ENCODE measurements around the gene BCAS3.

BCAS3 gene

DNA sequence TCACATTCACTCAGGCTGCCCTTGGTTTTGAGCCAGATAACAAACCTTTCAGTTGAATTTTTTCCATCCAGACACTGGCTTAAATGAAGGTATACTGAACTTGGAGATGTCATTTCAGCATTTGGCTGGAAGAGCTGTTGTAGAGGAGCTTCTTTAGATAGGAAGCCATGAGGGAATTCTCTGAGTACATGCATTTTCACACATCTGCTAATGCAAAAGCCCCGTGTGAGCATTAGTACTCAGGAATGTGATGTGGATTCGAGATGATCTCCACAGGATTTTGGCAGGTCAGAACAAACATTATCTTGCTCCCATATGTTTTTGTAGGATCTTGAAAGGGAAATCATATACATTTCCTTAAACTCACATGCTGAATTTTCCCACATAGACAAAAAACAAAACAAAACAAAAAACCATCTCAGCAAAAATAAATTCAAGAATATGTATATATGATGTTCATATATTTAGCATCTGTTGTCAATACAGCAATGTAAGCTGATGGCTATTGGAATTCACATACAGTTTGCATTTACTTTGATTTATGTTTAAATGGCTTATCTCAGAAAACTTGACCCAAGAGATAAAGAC is 444.8 kb downstream of the BCAS3 start:
- no peak overlapping the region for H3K27ac Mint-ChIP-seq
- no peaks in the 10 kb centered on the region for H3K36me3 Mint-ChIP-seq
- no peak for ATAC-seq
- no peaks in the 10 kb centered on the region for H3K4me1 Mint-ChIP-seq
- no peak overlapping the region for H3K4me3 Mint-ChIP-seq
- DNase-seq (ENCODE audit: low spot score in 2 of 2): no peak
- H3K9me3 Mint-ChIP-seq: no peaks in the 10 kb centered on the region

DNA sequence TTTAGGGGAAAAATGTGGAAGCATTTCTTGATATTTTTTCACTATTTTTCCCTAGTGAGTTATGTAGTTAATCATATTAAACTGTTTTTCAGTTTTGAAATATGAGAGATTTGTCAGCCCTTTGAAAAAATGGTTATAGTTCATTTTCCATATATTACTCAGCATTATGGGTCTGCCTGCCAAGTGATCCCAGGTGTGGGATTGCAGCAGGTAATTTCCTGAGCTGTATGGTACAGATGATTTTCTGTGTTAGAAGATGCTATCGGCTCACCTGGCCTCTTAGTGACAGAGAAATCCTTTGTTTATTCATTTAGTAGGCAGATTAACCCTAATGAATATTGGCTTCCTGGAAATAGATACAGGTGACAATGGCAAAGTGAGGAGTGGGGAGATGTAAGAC is 446.9 kb downstream of the BCAS3 start:
- H3K9me3 Mint-ChIP-seq: no peaks in the 10 kb centered on the region
- DNase-seq (ENCODE audit: low spot score in 2 of 2): no peak
- H3K4me3 Mint-ChIP-seq: no peak overlapping the region
- no peaks in the 10 kb centered on the region for H3K36me3 Mint-ChIP-seq
- no peak for ATAC-seq
- H3K27ac Mint-ChIP-seq: no peak overlapping the region
- H3K4me1 Mint-ChIP-seq: no peaks in the 10 kb centered on the region

DNA sequence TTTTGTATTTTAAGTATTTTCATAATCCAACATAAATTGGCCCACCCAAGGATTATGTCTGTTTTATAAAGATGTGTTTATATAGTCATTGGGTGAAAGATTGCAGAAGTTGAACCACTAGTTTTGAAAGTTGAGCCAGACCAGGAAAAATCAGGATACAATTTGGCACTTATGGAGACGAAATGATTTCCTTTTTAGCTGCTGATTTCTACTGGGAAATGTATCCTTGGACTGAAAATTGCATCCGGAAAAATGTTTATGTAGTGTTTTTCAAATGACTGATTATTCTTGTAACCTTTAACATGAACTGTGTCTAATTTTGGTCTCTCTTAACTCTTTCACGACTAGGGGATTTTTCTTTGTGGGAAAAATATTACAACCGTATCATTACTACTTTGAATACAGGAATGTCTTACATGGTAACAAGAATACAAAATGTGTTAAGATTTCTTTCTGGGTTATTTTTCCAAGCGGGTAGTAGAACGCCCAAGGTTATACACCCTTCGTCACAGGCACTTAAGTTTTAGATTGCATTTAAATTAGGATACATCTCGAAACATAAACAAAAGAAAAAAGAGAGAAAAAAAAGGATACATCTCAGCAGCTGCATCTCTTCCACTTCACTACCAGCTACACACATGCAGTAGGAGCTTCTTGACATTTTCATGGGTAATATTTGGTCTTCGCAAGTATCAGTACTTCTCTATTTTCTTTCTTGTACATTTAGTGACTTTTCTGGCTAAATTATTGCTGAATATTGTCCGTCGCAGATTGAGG is 449.0 kb downstream of the BCAS3 start:
- DNase-seq (ENCODE audit: low spot score in 2 of 2) (no peak), ATAC-seq (no peak)
- H3K9me3 Mint-ChIP-seq: no peaks in the 10 kb centered on the region
- H3K4me1 Mint-ChIP-seq: no peaks in the 10 kb centered on the region
- no peaks in the 10 kb centered on the region for H3K36me3 Mint-ChIP-seq
- H3K4me3 Mint-ChIP-seq: no peak overlapping the region
- H3K27ac Mint-ChIP-seq: no peak overlapping the region

- ATAC-seq (no peak), DNase-seq (ENCODE audit: low spot score in 2 of 2) (no peak)
- no peaks in the 10 kb centered on the region for H3K9me3 Mint-ChIP-seq
- H3K27ac Mint-ChIP-seq: no peak overlapping the region
- H3K4me1 Mint-ChIP-seq: no peaks in the 10 kb centered on the region
- no peaks in the 10 kb centered on the region for H3K36me3 Mint-ChIP-seq
- H3K4me3 Mint-ChIP-seq: no peak overlapping the region
Measured at GRCh38 chr17:61127960-61128359, 450.3 kb downstream of the BCAS3 start.

DNA sequence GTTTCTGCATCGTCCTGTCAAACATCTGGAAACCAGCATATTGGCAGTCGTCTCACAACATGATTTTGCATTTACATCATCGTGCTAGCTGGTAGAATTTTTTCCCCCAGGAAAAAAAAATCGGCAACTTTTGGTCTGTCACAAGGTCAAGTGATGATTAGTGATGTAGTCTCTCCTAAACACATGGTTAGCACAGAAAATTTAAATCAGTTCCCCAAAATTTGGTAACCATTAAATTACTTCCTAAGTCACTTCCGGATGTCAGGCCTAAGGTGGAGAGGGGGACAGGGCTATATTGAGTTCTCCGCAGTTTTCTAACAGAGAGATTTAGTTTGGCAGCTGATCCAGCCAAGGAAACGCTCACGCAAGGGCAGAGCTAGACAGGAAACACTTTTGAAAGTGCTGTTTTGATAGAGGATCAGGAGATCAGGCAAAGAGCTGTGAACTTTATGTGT is 451.0 kb downstream of the BCAS3 start:
- Mint-ChIP-seq H3K4me3 (no peak overlapping the region), H3K36me3 (no peaks in the 10 kb centered on the region), H3K27ac (no peak overlapping the region), H3K4me1 (no peaks in the 10 kb centered on the region), H3K9me3 (no peaks in the 10 kb centered on the region)
- ATAC-seq (no peak), DNase-seq (ENCODE audit: low spot score in 2 of 2) (no peak)

- H3K9me3 Mint-ChIP-seq: no peaks in the 10 kb centered on the region
- no peaks in the 10 kb centered on the region for H3K36me3 Mint-ChIP-seq
- ATAC-seq (no peak), DNase-seq (ENCODE audit: low spot score in 2 of 2) (no peak)
- no peak overlapping the region for H3K4me3 Mint-ChIP-seq
- H3K4me1 Mint-ChIP-seq: no peaks in the 10 kb centered on the region
- no peak overlapping the region for H3K27ac Mint-ChIP-seq
Measured at GRCh38 chr17:61129267-61130254, 451.9 kb downstream of the BCAS3 start.

DNA sequence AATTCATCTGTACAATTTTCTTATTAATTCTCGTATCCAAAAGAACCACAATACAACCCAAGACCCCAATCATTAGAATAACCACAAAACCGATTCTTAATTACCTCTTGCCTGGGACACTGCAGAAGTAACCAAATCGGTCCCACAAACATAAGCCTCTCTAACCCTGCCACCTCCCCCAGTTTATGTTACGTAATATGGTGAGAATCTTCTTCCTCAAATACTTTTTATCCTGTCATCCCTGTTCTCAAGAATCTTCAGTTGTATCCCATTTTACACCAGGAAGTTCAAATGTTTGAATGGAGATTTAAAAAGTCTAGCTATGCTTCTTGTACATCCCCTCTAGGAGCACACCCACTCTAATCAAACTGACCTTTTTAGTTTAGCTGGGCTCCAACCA is 452.7 kb downstream of the BCAS3 start:
- Mint-ChIP-seq H3K27ac (no peak overlapping the region), H3K4me1 (no peaks in the 10 kb centered on the region), H3K9me3 (no peaks in the 10 kb centered on the region), H3K36me3 (no peaks in the 10 kb centered on the region), H3K4me3 (no peak overlapping the region)
- DNase-seq (ENCODE audit: low spot score in 2 of 2): no peak
- ATAC-seq: no peak

DNA sequence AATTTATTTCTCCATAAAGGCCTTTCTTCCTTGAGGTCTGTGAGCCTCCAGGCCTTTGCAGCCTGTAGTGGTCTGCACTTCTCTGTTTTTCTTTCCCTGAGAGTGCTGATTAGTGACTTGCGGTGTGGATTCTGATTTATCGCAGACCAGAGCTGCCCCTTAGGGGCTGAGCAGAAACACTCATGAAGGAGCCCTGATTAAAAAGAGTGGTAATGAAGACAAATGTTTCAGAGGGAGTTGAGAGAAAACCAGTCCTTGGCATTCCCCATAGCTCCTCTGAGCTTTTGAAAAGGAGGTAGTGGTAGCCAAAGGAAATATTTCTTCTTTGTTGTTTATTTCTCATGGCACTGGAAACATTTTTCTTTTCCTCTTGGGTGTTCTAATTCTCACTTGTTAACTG is 453.9 kb downstream of the BCAS3 start:
- DNase-seq (ENCODE audit: low spot score in 2 of 2) (no peak), ATAC-seq (no peak)
- H3K36me3 Mint-ChIP-seq: no peaks in the 10 kb centered on the region
- H3K27ac Mint-ChIP-seq: no peak overlapping the region
- H3K9me3 Mint-ChIP-seq: no peaks in the 10 kb centered on the region
- H3K4me1 Mint-ChIP-seq: peaks cover 5% of the 10 kb centered on the region
- H3K4me3 Mint-ChIP-seq: no peak overlapping the region

DNA sequence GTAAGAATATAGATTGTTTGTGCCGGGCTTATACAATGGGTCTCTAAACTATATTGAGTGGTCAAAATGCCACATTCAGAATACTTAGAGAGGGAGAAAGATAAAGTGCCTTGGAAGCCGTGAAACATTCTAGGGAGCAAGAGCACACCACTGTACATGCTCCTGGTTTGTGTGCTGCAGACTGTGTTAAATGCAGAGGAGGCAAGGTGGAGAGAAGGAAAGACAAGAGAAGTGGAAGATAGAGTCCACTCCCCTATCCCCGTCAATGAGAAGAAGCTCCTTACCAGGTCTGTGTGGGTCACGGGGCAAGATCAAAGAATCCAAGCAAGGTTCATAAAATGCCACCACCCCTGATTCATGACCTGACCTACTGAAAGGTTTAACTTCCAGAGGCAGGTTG is 454.9 kb downstream of the BCAS3 start:
- Mint-ChIP-seq H3K27ac (no peak overlapping the region), H3K36me3 (no peaks in the 10 kb centered on the region), H3K9me3 (no peaks in the 10 kb centered on the region), H3K4me1 (peaks cover 5% of the 10 kb centered on the region), H3K4me3 (no peak overlapping the region)
- DNase-seq (ENCODE audit: low spot score in 2 of 2) (no peak), ATAC-seq (no peak)

DNA sequence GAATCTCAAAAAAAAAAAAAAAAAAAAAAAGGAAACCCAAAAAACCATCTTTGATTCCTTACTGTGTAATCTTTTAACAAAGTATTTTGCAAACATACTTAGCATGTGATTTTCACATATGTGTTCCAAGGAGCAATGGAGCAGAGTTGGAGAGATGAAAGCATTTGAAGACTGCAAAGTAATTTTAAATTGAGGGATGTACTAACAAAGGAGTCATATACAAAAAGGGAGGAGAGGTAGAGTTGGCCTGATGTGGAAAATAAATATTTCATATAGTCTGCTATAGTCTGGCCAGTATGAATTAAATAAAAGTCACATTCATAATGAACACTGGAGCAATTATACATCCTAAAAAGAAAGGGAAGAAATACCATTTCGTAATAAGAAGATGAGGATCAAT is 456.2 kb downstream of the BCAS3 start:
- Mint-ChIP-seq H3K9me3 (no peaks in the 10 kb centered on the region), H3K4me1 (peaks cover 5% of the 10 kb centered on the region), H3K36me3 (no peaks in the 10 kb centered on the region), H3K27ac (no peak overlapping the region), H3K4me3 (no peak overlapping the region)
- DNase-seq (ENCODE audit: low spot score in 2 of 2): no peak
- ATAC-seq: no peak

GRCh38 chr17:61134551-61135235 is 457.0 kb downstream of the BCAS3 start:
- DNase-seq (ENCODE audit: low spot score in 2 of 2) (no peak), ATAC-seq (no peak)
- peaks cover 14% of the 10 kb centered on the region for H3K4me1 Mint-ChIP-seq

DNA sequence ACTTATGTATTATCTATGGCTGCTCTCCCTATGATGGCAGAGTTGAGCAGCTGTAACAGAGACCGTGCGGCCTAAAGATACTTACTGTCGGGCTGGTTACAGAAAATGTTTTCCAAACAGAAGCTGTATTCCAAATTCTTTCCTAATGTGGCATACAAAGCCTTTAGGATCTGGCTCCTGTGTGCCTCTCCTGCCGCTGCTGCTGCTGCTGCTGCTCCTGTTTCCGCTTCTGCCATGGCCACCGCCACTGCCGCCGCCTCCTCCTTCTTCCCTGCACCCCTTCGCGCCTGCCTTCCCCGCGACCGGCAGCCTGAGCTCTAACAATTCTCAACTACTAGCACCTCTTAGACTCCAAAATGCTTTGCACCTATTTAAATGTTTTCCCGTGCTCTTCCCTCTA is 458.1 kb downstream of the BCAS3 start:
- DNase-seq (ENCODE audit: low spot score in 2 of 2) (no peak), ATAC-seq (no peak)
- H3K4me3 Mint-ChIP-seq: no peak overlapping the region
- no peaks in the 10 kb centered on the region for H3K36me3 Mint-ChIP-seq
- H3K4me1 Mint-ChIP-seq: peaks cover 17% of the 10 kb centered on the region
- no peak overlapping the region for H3K27ac Mint-ChIP-seq
- no peaks in the 10 kb centered on the region for H3K9me3 Mint-ChIP-seq

More at GRCh38 chr17:61134551-61135235, 457.0 kb downstream of the BCAS3 start:
- no peaks in the 10 kb centered on the region for H3K9me3 Mint-ChIP-seq
- H3K27ac Mint-ChIP-seq: no peak overlapping the region
- no peak overlapping the region for H3K4me3 Mint-ChIP-seq
- no peaks in the 10 kb centered on the region for H3K36me3 Mint-ChIP-seq

DNA sequence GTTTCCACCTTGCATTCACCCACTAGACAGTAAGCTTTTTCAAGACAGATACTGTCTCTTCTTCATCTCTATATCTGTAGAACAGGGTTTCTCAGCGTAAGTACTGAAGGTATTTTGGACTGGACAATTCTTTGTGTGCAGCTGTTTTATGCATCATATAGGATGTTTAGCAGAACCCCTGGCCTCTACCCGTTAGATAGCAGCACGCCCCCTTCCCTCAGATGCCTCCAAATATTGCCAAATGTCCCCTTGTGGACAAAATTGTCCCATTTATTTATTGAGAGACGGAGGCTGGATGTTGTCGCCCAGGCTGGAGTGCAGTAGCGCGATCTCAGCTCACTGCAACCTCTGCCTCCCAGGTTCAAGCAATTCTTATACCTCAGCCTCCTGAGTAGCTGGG is 458.6 kb downstream of the BCAS3 start:
- Mint-ChIP-seq H3K4me1 (peaks cover 17% of the 10 kb centered on the region), H3K4me3 (no peak overlapping the region), H3K27ac (no peak overlapping the region), H3K36me3 (no peaks in the 10 kb centered on the region), H3K9me3 (no peaks in the 10 kb centered on the region)
- no peak for ATAC-seq
- no peak for DNase-seq (ENCODE audit: low spot score in 2 of 2)

GRCh38 chr17:61139219-61139618 is 461.6 kb downstream of the BCAS3 start:
- Mint-ChIP-seq H3K36me3 (no peaks in the 10 kb centered on the region), H3K4me3 (no peak overlapping the region), H3K4me1 (peaks cover 17% of the 10 kb centered on the region), H3K27ac (peak overlapping the region; percentile 55), H3K9me3 (no peaks in the 10 kb centered on the region)
- ATAC-seq (peak; percentile 92), DNase-seq (ENCODE audit: low spot score in 2 of 2) (peak in 1 of 2 donors; percentile 67)

All from stimulated activated effector memory CD8-positive, alpha-beta T cell treated with anti-CD3 and anti-CD28 coated beads, Interleukin-12 subunit alpha, Interleukin-12 subunit beta, amount 100 ng/mL, for 72 hours (primary cell).